ENCODE results near the gene NBAS.

- TF ChIP-seq CTCF (conservative IDR thresholded peaks at IDR 0.05) (no peak), EZH2 (IDR thresholded peaks at IDR 0.05; ENCODE audit: low read depth) (no peak)
Observed at GRCh38 chr2:15543053-15543452, 18.1 kb downstream of the NBAS start.
